ENCODE data around the gene CCNE1. TPM values are rescaled to one million over a fixed set of nuclear protein-coding genes. Genes with fewer than 3 reads are reported as not detected.
A peak's percentile ranks its signal among the peaks of the same experiment; 100 is the strongest.

CCNE1 gene
- total RNA-seq, 6 experiments from 2014 or later, result 5.6 to 7.0 (median 6.5) TPM

GRCh38 chr19:29812080-29812880 is 489 bp downstream of the CCNE1 start:
- no peak overlapping the region; the same call in 1 of the 2 replicates for H3K27ac Mint-ChIP-seq
- H3K27me3 Mint-ChIP-seq (ENCODE audit: insufficient read depth), result peaks cover 2% of the 10 kb centered on the region; the same call in 1 of the 2 replicates

GRCh38 chr19:29812881-29813275 is 1.1 kb downstream of the CCNE1 start:
- no peak for DNase-seq

More at GRCh38 chr19:29812080-29812880, 489 bp downstream of the CCNE1 start:
- peak overlapping the region; percentile 89 for H3K4me3 Mint-ChIP-seq
- H3K36me3 Mint-ChIP-seq (ENCODE audit: low read depth), result no peaks in the 10 kb centered on the region
- H3K9me3 Mint-ChIP-seq, result no peaks in the 10 kb centered on the region
- no peak for TF ChIP-seq CTCF (IDR thresholded peaks at IDR 0.05)
- no peak for DNase-seq
- H3K4me1 Mint-ChIP-seq (ENCODE audit: low read depth), result peaks cover 10% of the 10 kb centered on the region; the same call in 1 of the 2 replicates

GRCh38 chr19:29813642-29814041 is 1.9 kb downstream of the CCNE1 start:
- no peaks in the 10 kb centered on the region for H3K9me3 Mint-ChIP-seq
- TF ChIP-seq CTCF (IDR thresholded peaks at IDR 0.05), result no peak
- H3K36me3 Mint-ChIP-seq (ENCODE audit: low read depth), result no peaks in the 10 kb centered on the region
- H3K4me3 Mint-ChIP-seq, result no peak overlapping the region
- DNase-seq, result no peak
- peaks cover 2% of the 10 kb centered on the region; the same call in 1 of the 2 replicates for H3K27me3 Mint-ChIP-seq (ENCODE audit: insufficient read depth)
- H3K27ac Mint-ChIP-seq, result no peak overlapping the region
- peaks cover 10% of the 10 kb centered on the region; the same call in 1 of the 2 replicates for H3K4me1 Mint-ChIP-seq (ENCODE audit: low read depth)

More at GRCh38 chr19:29812881-29813275, 1.1 kb downstream of the CCNE1 start:
- peaks cover 2% of the 10 kb centered on the region; the same call in 1 of the 2 replicates for H3K27me3 Mint-ChIP-seq (ENCODE audit: insufficient read depth)
- peak overlapping the region; percentile 20; the same call in 1 of the 2 replicates for H3K27ac Mint-ChIP-seq
- H3K4me1 Mint-ChIP-seq (ENCODE audit: low read depth), result peaks cover 10% of the 10 kb centered on the region; the same call in 1 of the 2 replicates
- H3K4me3 Mint-ChIP-seq, result peak overlapping the region; percentile 89
- no peaks in the 10 kb centered on the region for H3K9me3 Mint-ChIP-seq
- no peak for TF ChIP-seq CTCF (IDR thresholded peaks at IDR 0.05)
- no peaks in the 10 kb centered on the region for H3K36me3 Mint-ChIP-seq (ENCODE audit: low read depth)

GRCh38 chr19:29815231-29815630 is 3.4 kb downstream of the CCNE1 start:
- H3K9me3 Mint-ChIP-seq, result no peaks in the 10 kb centered on the region
- H3K36me3 Mint-ChIP-seq (ENCODE audit: low read depth), result no peaks in the 10 kb centered on the region
- no peak for DNase-seq
- H3K4me1 Mint-ChIP-seq (ENCODE audit: low read depth), result peaks cover 10% of the 10 kb centered on the region; the same call in 1 of the 2 replicates
- TF ChIP-seq CTCF (IDR thresholded peaks at IDR 0.05), result no peak
- H3K27ac Mint-ChIP-seq, result no peak overlapping the region
- H3K27me3 Mint-ChIP-seq (ENCODE audit: insufficient read depth), result peaks cover 2% of the 10 kb centered on the region; the same call in 1 of the 2 replicates
- no peak overlapping the region for H3K4me3 Mint-ChIP-seq

GRCh38 chr19:29817316-29817715 is 5.5 kb downstream of the CCNE1 start:
- H3K27me3 Mint-ChIP-seq (ENCODE audit: insufficient read depth), result no peaks in the 10 kb centered on the region; the same call in 1 of the 2 replicates
- H3K27ac Mint-ChIP-seq, result no peak overlapping the region
- no peak overlapping the region for H3K4me3 Mint-ChIP-seq
- TF ChIP-seq CTCF (IDR thresholded peaks at IDR 0.05), result no peak
- H3K9me3 Mint-ChIP-seq, result no peaks in the 10 kb centered on the region
- 0 out of 2 replicates have a peak, but pooled peaks cover 5% of the 10 kb centered on the region for H3K4me1 Mint-ChIP-seq (ENCODE audit: low read depth)
- DNase-seq, result no peak
- peaks cover 14% of the 10 kb centered on the region for H3K36me3 Mint-ChIP-seq (ENCODE audit: low read depth)
